OCI-LY1 (cell line): ENCODE measurements around the gene PLA2G3.

Source experiments
- CTCF ChIP-seq: fragments of 200-600 bp; sonication (generic), shearing (Covaris generic); IDR thresholded peaks from 2 replicates; pipeline ENCODE4 v1.5.1; 2017; ENCODE audit warnings: mild to moderate bottlenecking, antibody characterized with exemption, low read length, moderate library complexity, mixed read lengths
- EZH2 ChIP-seq: fragments of 200-600 bp; sonication (generic), shearing (Covaris generic); IDR thresholded peaks from 2 replicates; pipeline ENCODE4 v1.8.0; 2017; ENCODE audit warnings: borderline replicate concordance, mixed run types, mild to moderate bottlenecking, antibody characterized with exemption, low read length, moderate library complexity, mixed read lengths

GRCh38 chr22:31106001-31106571, 34.2 kb downstream of the PLA2G3 start:
- TF ChIP-seq CTCF (no peak), EZH2 (no peak)
